Measurements from ENCODE around the gene SLC25A22.
A peak's percentile ranks its signal among the peaks of the same experiment; 100 is the strongest.

- no peak for TF ChIP-seq CTCF (IDR thresholded peaks at IDR 0.05)
- peak; percentile 60 for TF ChIP-seq POLR2A (IDR thresholded peaks at IDR 0.05)
Measured at GRCh38 chr11:818396-819128, 20.5 kb upstream of the SLC25A22 start, which contains the start of gene PNPLA2.
